Fibroblast of lung (primary cell): ENCODE data around the gene RSPH1. TPM values are rescaled to one million over a fixed set of nuclear protein-coding genes. Genes with fewer than 3 reads are reported as not detected.

Source experiments
- DNase-seq, 2 donors: peaks; one replicate each; pipeline versions ENCODE4 v3.0.0 to v3.0.0-alpha.2; 2010; ENCODE audit warnings: low read depth in 2 of 2
- H2AFZ ChIP-seq: 2 replicates; pipeline ENCODE4 v1.5.1; 2012; ENCODE audit warnings: low read length, control low read depth, inconsistent platforms
- H3K27ac ChIP-seq: 2 replicates; pipeline ENCODE4 v1.5.1; 2011; ENCODE audit warnings: low read length, control low read depth; ENCODE audit not compliant: insufficient read depth
- H3K27me3 ChIP-seq: 2 replicates; pipeline ENCODE4 v1.5.1; 2011; ENCODE audit warnings: mild to moderate bottlenecking, low read length; ENCODE audit not compliant: control insufficient read depth, insufficient read depth
- H3K36me3 ChIP-seq: 2 replicates; pipeline ENCODE4 v1.5.1; 2011; ENCODE audit warnings: low read length; ENCODE audit not compliant: control insufficient read depth, insufficient read depth
- H3K4me1 ChIP-seq: 2 replicates; pipeline ENCODE4 v1.5.1; 2011; ENCODE audit warnings: low read length; ENCODE audit not compliant: control insufficient read depth, insufficient read depth; ENCODE audit errors: extremely low read depth
- H3K4me2 ChIP-seq: 2 replicates; pipeline ENCODE4 v1.5.1; 2011; ENCODE audit warnings: low read length, control low read depth; ENCODE audit not compliant: insufficient read depth; ENCODE audit errors: extremely low read depth
- H3K4me3 ChIP-seq, 4 experiments: fragments of 200-600 bp in 1 of 4; sonication (generic) in 1 of 4; replicated peaks in 1 of 4; 2 replicates each; pipeline ENCODE4 v1.5.1; 2011 to 2016; ENCODE audit warnings: low read length in 4 of 4, low read depth in 3 of 4, mild to moderate bottlenecking in 3 of 4, control low read depth in 2 of 4, inconsistent platforms in 1 of 4, mixed read lengths in 1 of 4; ENCODE audit not compliant: insufficient read depth in 1 of 4; ENCODE audit errors: control extremely low read depth in 1 of 4
- H3K79me2 ChIP-seq: 2 replicates; pipeline ENCODE4 v1.5.1; 2012; ENCODE audit warnings: mild to moderate bottlenecking, low read length, inconsistent platforms; ENCODE audit not compliant: control insufficient read depth, insufficient read depth
- H3K9ac ChIP-seq: 2 replicates; pipeline ENCODE4 v1.5.1; 2011; ENCODE audit warnings: mild to moderate bottlenecking, low read length, control low read depth; ENCODE audit not compliant: insufficient read depth
- H3K9me3 ChIP-seq: 2 replicates; pipeline ENCODE4 v1.5.1; 2012; ENCODE audit warnings: low read depth, low read length; ENCODE audit not compliant: control insufficient read depth, insufficient read depth
- H4K20me1 ChIP-seq: 2 replicates; pipeline ENCODE4 v1.5.1; 2011; ENCODE audit warnings: low read length; ENCODE audit not compliant: control insufficient read depth, insufficient read depth; ENCODE audit errors: extremely low read depth
- EZH2 ChIP-seq: IDR thresholded peaks from 2 replicates; pipeline ENCODE4 v1.5.1; 2012; ENCODE audit warnings: low read length, control low read depth, mild to moderate bottlenecking; ENCODE audit errors: missing control alignments
- polyA plus RNA-seq, 2 donors: library from polyadenylated mRNA; depleted of rRNA in 1 of 2; stranded (reverse) in 1 of 2; unstranded in 1 of 2; fragments of >200 nt; gene quantifications; 2 replicates each; pipeline ENCODE4 v1.2.1, GENCODE V29; 2011 to 2012; ENCODE audit warnings: missing spikeins in 1 of 2
- total RNA-seq: library from RNA; depleted of rRNA; stranded (reverse); fragments of >200 nt; gene quantifications from 2 replicates; pipeline ENCODE4 v1.2.1, GENCODE V29; 2014
- TF ChIP-seq, protein P1 (sequence below), 2 donors: IDR thresholded peaks in 1 of 2; conservative IDR thresholded peaks in 1 of 2; 1 replicate in 1 of 2; 2 replicates in 1 of 2; pipeline ENCODE4 v1.5.1; 2011 to 2012; ENCODE audit warnings: low read length in 2 of 2, control low read depth in 1 of 2, inconsistent platforms in 1 of 2, low read depth in 1 of 2, mild to moderate bottlenecking in 1 of 2

The RSPH1 gene
- total and polyA plus RNA-seq, 2 donors (not counting 1 experiment from before 2014, with no cell fraction given) = not detected

DNA sequence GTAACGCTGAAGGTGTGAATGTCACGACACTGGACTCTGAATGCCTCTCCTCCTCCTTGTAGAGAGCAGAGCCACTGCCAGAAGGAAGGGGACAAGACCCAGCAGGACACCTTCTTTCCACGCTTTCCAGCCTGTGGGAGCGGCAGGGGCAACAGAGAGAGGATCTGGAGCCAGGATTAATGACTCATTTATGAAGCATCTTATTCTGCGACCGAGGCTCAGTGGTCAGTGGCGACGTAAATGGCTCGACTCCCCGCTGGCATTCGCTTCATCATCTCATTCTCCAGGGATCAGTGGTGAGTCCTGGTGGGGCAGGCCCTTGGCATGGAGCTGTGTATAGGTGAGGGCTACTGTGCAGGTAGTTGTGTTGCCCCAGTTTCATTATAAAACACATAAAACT lies 22.2 kb upstream of the RSPH1 start:
- H4K20me1 ChIP-seq = no peaks in the 10 kb centered on the region
- TF ChIP-seq, protein P1, sequence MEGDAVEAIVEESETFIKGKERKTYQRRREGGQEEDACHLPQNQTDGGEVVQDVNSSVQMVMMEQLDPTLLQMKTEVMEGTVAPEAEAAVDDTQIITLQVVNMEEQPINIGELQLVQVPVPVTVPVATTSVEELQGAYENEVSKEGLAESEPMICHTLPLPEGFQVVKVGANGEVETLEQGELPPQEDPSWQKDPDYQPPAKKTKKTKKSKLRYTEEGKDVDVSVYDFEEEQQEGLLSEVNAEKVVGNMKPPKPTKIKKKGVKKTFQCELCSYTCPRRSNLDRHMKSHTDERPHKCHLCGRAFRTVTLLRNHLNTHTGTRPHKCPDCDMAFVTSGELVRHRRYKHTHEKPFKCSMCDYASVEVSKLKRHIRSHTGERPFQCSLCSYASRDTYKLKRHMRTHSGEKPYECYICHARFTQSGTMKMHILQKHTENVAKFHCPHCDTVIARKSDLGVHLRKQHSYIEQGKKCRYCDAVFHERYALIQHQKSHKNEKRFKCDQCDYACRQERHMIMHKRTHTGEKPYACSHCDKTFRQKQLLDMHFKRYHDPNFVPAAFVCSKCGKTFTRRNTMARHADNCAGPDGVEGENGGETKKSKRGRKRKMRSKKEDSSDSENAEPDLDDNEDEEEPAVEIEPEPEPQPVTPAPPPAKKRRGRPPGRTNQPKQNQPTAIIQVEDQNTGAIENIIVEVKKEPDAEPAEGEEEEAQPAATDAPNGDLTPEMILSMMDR (conservative IDR thresholded peaks at IDR 0.05 in 1 of 2, IDR thresholded peaks at IDR 0.05 in 1 of 2; ENCODE audit: low read depth in 1 of 2, low read length in 2 of 2) = no peak
- no peak for TF ChIP-seq EZH2
- DNase-seq = peak; percentile 37 to 82
- no peaks in the 10 kb centered on the region for H3K36me3 ChIP-seq
- no peaks in the 10 kb centered on the region for H3K79me2 ChIP-seq
- no peaks in the 10 kb centered on the region for H3K4me1 ChIP-seq
- H3K27ac ChIP-seq = no peak overlapping the region
- H3K9me3 ChIP-seq = no peaks in the 10 kb centered on the region
- no peak overlapping the region for H2AFZ ChIP-seq
- no peak overlapping the region for H3K4me3 ChIP-seq
- no peaks in the 10 kb centered on the region for H3K27me3 ChIP-seq
- no peak overlapping the region for H3K9ac ChIP-seq
- H3K4me2 ChIP-seq = no peak overlapping the region

DNA sequence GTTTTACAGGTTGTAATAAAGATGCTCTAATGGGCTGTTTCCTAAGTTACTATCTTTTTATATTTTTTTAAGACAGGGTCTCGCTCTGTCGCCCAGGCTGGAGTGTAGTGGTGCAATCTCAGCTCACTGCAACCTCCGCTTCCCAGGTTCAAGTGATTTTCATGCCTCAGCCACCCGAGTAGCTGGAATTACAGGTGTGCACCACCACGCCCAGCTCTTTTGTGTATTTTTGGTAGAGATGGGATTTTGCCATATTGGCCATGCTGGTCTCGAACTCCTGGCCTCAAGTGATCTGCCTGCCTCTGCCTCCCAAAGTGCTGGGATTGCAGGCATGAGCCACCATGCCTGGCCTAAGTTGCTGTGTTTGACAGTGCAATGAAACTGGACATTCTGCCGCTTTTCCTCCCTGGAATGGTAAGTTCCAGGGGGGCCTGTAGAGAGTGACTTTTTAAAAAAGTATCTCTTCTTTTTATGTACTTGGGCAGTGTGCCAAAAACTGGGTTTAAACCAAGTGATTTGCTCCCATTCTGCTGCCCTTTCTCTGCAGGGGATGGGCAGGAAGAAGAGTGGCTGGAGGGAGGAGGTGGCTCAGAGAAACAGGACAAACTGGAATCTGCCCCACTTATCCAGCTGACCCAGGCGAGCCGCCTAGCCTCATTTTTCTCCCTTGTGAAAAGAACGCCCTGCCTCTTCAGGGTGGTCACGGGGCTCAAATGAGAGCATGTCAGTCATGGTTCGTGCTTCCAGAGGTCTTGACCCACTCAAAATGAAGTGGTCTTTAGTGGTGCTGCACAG lies 19.9 kb upstream of the RSPH1 start:
- H4K20me1 ChIP-seq = no peaks in the 10 kb centered on the region
- H3K9ac ChIP-seq = no peak overlapping the region
- H2AFZ ChIP-seq = no peak overlapping the region
- TF ChIP-seq EZH2 = no peak
- TF ChIP-seq, protein P1 (conservative IDR thresholded peaks at IDR 0.05 in 1 of 2, IDR thresholded peaks at IDR 0.05 in 1 of 2; ENCODE audit: low read depth in 1 of 2, low read length in 2 of 2) = no peak
- no peaks in the 10 kb centered on the region for H3K9me3 ChIP-seq
- no peak for DNase-seq
- no peaks in the 10 kb centered on the region for H3K4me1 ChIP-seq
- H3K27me3 ChIP-seq = no peaks in the 10 kb centered on the region
- no peak overlapping the region for H3K4me2 ChIP-seq
- H3K27ac ChIP-seq = no peak overlapping the region
- no peaks in the 10 kb centered on the region for H3K36me3 ChIP-seq
- H3K79me2 ChIP-seq = no peaks in the 10 kb centered on the region
- no peak overlapping the region for H3K4me3 ChIP-seq

DNA sequence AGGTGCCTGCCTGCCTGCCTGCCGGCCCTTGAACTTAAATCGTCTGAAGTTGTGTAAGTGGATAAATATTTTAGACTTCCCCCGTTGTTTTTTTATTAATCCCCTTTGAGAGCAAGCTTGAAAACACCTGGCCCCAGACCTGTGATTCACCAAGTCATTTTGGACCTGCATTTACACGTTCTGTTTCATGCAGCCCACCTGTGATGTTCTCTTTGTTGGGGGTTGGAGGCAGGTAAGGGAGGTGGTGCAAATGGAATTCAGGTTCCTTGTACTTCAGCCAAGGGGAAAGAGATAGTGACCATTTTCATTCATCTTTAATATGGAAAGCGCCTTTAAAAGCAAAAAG lies 18.8 kb upstream of the RSPH1 start:
- Histone ChIP-seq H3K36me3 (no peaks in the 10 kb centered on the region), H3K9ac (no peak overlapping the region), H2AFZ (no peak overlapping the region), H3K4me1 (no peaks in the 10 kb centered on the region), H3K9me3 (no peaks in the 10 kb centered on the region), H3K27me3 (no peaks in the 10 kb centered on the region), H4K20me1 (no peaks in the 10 kb centered on the region), H3K79me2 (no peaks in the 10 kb centered on the region), H3K27ac (no peak overlapping the region), H3K4me2 (no peak overlapping the region), H3K4me3 (peak overlapping the region in 2 of 4 experiments; percentile 21 to 61)
- no peak for DNase-seq
- TF ChIP-seq EZH2 = no peak
- TF ChIP-seq, protein P1 (conservative IDR thresholded peaks at IDR 0.05 in 1 of 2, IDR thresholded peaks at IDR 0.05 in 1 of 2; ENCODE audit: low read depth in 1 of 2, low read length in 2 of 2) = no peak
